HL-60/S4 (cell line): ENCODE results near the gene MRPL34.

ENCODE experiments used
- in situ Hi-C: fragments of 300-500 bp; cut with MboI; formaldehyde crosslinking; loops from 2 replicates; pipeline ENCODE4 v1.14.3; 2022; ENCODE audit warnings: low sequenced_read_pairs

The MRPL34 gene

GRCh38 chr19:17327068-17327653, 21.5 kb downstream of the MRPL34 start:
- in situ Hi-C loops: no loop called here

DNA sequence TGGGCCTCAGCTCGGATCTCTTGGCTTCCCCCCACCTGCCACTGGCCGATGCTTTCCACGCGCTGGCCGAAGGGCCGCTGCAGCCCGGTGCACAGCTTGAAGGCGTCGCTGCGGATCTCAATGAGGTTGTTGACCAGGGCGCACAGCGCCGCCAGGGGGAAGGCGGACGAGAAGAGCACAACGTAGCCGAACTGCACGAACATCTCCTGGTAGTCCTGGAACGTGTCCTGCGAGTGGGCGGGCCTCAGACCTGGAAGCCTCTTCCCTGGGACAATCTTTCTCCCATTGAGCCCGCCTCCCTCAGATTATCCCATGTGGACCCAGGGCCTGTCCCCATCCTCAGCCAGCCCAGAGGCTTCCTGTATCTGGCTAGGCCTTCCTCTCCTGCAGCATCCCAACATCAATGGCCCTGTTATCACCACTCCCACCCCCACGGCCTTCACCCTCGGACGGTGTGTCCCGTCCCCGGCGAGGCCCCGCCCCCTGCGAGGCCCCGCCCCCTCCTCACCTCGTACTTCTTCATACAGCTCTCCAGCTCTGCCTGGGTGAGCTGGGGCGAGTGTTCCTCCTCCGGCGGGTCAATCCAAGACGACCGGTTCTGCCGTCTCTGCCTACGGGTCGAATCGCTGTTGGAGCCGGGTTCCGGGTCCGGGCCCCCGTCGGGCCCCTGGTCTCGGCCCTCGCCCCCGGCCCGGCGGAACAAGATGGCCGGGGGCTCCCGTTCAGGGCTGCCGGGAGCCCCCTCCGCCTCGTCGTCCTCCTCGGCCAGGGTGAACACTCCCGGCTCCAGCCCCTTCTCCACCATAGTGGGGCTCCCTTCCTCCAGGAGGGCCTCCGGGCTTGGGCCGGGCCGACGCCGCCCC, 22.2 kb downstream of the MRPL34 start:
- in situ Hi-C loops: no loop called here

GRCh38 chr19:17328517-17329365, 23.1 kb downstream of the MRPL34 start:
- in situ Hi-C loops: no loop called here

DNA sequence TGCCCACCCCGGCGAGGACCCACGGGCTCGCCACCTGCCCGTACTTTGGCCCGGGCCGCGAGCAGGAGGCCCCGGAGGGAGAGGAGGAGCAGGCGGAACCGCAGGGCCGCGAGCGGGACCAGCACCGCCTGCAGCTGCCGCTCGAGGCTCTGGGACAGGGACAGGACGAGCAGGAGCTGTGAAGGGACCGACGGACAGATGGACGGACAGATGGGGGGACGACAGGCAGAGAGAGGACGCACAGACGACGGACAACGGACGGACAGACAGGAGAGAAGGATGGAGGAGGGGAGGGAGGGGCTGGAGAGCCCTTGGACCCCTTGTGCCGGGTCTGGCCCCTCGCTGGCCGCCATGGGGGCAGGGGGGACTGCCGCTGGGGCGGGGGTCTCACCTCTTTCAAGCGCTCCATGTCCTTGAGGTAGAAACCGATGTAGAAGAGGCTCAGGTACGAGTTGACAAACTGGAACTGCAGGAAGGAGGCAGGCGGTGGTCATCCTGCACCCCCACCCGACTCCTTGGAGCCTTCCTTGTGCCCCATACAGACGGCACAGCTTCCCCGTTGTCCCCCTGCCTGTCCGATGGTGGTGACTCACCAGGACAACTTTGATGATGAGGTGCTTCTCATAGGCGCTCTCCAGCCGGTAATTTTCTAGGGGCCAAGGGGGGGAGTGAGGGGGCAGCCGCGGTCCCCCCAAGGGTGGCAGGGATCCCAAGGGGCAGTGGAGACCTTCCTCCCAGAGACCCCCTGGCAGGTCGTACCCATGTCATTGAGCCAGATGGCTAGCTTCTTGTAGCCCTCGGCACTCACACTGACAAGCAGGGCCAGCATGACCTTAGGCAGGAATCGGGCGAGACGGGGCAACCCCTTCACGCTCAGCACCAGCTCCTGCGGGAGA, 23.9 kb downstream of the MRPL34 start:
- in situ Hi-C loops: no loop called here

DNA sequence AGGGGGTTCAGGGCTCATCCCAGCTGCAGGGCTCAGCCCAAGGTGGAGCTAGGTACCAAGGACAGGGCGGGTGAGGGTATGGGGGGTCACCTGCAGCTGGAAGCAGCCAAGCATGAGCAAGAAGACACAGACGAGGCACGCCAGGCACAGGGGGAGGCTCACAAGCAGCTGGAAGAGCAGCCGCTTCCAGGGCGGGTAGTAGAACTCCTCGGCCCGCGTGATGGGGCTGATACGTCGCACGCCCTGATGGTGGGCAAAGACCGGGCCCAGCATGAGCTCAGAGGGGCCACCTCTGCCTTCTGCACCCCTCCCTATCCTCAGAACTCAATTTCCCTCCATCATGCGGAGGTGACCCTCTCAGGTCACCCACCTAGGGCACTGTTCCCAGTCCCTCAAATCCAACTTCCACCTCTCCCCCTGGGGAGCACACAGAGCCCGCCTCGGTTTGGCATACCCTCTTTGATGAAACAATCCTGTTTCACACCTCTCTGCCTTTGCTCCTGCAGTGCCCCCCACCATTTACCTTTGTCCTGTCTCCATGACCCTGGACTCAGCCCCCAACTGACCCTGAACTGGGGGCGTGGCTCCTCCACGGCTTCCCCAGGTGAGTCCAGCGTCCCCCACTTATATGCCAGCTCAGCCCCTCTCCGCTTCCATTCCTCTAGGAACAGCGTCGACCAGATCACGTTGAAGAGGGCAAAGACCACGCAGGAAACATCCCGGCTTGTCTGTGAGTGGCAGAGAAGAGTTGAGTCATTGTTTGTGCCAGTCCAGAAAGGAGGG, 24.8 kb downstream of the MRPL34 start:
- in situ Hi-C loops: no loop called here

GRCh38 chr19:17331045-17331558, 25.4 kb downstream of the MRPL34 start:
- in situ Hi-C loops: no loop called here

DNA sequence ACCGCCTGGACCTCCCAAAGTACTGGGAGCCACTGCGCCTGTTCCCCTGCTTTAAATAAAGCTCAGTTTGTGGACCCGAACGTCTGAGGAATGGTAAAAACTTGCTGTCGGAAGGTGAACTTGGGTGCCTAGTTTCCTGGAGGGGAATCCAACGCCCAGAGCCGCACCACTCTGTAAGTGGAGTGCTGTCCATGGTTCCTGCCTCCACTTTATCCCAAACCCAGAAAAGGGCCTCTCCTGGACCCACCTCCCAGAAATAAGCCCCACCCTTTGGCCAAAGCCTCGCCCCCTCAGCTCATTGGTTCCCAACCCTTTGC, 26.6 kb downstream of the MRPL34 start:
- in situ Hi-C loops: no loop called here

DNA sequence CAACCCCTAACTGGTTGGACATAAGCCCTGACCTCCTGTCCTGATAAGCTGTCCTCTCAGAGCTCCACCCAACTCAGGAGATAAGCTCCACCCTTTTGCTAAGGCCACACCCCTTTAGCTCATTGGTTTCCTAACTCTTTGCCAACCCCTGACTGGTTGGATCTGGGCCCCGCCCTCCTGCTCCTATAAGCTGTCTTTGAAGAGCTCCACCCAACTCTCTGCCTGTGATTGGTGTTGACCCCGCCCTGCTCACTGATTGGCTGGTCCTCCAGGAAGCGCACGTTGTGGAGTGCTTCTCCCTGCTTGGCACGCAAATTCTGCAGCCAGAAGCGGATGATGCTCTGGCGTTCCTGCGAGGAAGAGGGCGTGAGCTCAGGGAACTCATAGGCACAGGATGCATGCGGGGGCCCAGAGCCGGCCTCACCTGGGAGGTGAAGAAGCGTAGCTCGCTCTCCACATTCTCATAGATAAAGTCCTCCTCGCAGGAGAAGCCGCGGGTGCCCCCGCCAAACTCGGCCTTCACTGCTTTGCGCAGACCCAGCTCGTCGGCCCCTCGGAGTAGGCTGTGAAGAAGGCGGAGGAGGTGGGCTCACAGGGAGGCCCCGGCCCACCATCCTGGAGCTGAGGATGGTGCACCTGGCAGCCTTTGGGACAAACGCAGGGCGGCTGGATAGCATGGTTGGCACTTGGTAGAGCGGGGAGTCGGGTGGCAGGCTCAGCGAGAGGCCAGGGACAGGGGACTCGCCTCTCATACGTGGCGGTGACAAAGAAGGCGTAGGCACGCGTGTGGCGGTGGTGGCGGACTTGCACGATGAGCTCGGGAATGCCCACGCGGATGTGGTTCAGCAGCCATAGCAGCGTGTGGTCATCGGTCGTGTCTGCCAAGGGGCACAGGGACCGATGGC, 27.3 kb downstream of the MRPL34 start:
- in situ Hi-C loops: no loop called here

DNA sequence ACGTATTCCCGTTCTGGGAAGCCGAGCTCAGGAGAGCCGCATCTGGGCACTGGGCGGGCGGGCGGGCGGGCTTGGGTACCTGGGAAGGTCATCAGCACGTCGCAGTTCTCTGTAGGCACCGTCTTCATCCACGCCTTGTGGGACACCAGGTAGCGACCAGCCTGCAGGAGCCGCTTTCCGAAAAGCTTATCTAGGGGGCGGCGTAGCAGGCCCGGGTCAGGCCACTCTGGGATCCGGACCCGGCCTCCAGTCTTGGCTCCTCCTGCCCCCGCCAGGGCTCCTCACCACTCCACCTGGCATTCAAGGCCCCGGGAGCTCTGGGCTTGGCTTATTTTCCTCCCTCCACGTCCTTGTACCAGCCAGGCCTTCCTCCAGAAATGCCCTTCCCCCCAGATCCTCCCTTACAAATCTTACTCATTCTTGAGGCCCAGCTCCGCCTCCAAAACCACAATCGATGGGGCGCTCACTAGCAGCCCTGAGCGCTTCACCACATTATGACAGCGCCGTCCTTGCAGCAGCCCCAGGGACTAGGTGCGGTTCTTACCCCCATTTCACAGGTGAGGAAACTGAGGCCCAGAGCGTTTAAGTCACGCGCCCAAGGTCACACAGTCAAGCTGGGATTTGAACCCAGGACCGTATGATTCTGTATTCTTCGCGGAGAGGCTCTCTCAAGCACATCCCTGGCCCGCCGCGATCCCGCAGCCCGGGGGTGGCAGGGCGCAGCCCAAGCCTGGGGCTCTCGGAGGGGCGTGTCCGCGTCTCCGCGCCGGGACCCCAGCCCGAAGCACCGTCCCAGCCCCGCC, 28.1 kb downstream of the MRPL34 start:
- in situ Hi-C loops: no loop called here

GRCh38 chr19:17334414-17335409, 29.0 kb downstream of the MRPL34 start, which contains the start of gene ANO8:
Gene ANO8 (minus strand): TSS chr19:17334855. CDS start chr19:17334670, 185 bp downstream.
- in situ Hi-C loops: no loop called here

DNA sequence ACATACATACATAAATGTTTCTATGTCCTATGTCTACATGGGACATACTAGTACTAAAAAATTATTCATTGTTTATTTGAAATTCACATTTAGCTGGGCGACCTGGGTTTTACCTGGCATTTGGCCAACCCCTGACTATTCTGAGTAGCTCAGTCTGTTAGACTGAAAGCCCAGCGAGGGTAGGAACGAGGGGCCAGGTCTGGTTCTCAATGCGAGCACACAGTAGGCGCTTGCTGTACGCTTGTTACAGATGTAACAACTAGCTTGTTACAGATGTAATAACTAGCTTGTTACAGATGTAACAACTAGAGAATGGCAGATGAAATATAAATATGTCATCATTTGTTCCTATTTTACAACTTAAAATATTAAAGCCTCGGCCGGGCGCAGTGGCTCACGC, 29.9 kb downstream of the MRPL34 start:
- in situ Hi-C loops: no loop called here

DNA sequence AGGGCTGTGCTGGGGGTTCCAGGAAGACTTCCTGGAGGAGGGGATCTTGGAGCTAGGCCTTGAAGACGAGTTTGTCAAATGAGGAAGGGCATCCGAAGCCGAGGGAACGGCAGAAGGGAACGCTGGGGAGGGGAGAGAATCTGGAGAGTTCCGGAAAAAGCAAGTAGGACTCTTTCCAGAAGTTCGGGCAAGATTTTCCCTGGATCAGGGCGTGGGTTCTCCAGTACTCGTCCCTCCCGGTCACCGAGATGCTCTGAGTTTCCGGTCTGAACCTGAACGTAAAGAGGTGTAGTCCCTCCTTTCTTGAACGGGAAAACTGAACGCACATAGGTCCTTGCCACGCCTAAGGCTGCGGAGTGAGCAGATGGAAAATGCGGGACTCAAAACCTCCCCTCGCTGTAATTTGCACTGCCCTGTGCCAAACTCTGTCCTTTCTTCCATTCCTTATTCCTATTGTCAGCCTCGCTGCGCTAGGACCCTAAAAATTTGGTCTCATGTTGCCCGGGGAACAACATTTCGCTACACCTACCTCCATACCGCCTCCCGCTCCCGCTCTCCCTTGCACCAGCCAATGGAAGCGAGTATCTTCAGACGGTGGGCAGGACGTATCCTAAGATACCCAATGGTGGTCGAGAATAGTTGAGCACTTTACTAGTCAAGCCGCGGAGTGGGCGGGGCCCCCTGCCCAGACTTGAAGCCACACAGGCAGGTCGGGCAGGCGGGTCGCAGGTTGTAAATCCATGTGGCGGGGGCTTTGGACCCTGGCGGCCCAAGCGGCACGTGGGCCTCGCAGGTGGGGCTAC, 31.4 kb downstream of the MRPL34 start, which contains the start of gene GTPBP3:
GTPBP3 (plus strand) TSS at position 682 of the 803 bp plus-strand sequence; CDS start at position 741, 59 bp downstream.
- in situ Hi-C loops: no loop called here

DNA sequence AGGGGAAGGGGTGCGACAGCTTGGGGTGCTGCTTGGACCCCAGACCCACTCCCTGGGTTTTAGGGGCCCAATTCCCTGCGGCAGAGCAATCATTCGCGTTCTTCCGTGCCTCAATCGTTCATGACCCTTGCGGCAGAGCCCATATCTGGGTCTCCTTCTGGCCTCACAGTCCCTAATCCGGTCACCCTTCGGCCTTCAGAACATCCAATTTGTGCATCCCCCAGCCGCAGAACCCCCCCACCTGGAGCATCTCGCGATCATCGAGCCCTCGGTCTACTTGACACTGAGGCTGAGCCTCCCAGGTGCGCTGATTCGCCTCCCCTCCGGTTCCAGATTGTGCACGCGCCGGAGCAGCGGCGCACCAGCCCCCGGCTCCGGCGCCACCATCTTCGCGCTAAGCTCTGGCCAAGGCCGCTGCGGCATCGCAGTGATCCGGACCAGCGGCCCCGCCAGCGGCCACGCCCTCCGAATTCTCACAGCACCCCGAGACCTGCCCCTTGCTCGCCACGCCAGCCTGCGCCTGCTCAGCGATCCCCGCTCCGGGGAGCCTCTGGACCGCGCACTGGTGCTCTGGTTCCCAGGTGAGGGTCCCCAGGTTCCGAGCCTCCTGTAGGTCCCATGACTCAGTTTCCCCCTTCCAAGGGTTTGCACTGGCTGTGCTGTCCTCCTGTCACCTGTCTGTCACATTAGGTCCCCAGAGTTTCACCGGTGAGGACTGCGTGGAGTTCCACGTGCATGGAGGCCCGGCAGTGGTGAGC, 32.2 kb downstream of the MRPL34 start:
- in situ Hi-C loops: no loop called here

DNA sequence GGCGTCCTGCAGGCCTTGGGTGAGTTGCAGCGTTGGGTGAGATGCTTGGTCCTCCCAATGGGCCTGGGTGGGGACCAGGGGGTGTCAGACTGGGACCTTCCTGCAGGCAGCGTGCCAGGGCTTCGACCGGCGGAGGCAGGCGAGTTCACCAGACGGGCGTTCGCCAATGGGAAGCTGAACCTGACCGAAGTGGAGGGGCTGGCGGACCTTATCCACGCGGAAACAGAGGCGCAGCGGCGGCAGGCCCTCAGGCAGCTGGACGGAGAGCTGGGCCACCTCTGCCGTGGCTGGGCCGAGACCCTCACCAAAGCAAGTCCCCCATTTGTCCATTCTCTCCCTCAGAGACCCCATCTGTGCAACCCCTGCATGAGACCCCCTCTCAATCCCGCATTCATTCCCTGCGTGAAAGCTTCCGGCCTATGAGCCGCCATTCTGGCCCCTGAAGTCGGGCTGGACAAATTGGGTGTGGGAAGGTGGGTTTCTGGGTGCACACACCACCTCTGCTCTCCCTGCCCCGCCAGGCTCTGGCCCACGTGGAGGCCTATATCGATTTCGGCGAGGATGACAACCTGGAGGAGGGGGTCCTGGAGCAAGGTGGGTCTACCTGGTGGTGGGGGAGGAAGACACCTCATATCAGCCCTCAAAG, 32.9 kb downstream of the MRPL34 start:
- in situ Hi-C loops: no loop called here
